HG03565 (cell line): Measurements from ENCODE around the gene CCDC74A.
"Not testable (repeated sequence)": the region's sequence is repeated elsewhere in the genome, so short reads cannot be mapped to it uniquely, and the experiment has no call there.

Experiments
- ATAC-seq: cut with Tn5 transposase; IDR thresholded peaks from one replicate; pipeline ENCODE4 v1.9.1; 2021; ENCODE audit warnings: mild to moderate bottlenecking, moderate library complexity; ENCODE audit not compliant: unreplicated experiment

Gene CCDC74A

DNA sequence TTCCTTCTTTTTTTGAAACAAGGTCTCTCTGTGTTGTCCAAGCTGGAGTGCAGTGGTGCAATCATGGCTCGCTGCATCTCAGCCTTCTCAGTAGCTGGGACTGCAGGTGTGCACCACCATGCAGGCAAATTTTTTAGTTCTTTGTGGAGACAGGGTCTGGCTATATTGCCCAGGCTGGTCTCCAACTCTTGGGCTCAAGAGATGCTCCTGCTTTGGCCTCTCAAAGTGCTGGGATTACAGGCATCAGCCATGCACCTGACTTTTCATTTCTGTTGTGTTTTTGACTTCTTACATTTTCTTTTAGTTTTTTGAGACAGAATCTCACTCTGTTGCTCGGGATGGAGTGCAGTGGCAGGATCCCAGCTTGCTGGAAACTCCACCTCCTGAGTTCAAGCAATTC is 2.4 kb upstream of the CCDC74A start:
- ATAC-seq = not testable (repeated sequence)

DNA sequence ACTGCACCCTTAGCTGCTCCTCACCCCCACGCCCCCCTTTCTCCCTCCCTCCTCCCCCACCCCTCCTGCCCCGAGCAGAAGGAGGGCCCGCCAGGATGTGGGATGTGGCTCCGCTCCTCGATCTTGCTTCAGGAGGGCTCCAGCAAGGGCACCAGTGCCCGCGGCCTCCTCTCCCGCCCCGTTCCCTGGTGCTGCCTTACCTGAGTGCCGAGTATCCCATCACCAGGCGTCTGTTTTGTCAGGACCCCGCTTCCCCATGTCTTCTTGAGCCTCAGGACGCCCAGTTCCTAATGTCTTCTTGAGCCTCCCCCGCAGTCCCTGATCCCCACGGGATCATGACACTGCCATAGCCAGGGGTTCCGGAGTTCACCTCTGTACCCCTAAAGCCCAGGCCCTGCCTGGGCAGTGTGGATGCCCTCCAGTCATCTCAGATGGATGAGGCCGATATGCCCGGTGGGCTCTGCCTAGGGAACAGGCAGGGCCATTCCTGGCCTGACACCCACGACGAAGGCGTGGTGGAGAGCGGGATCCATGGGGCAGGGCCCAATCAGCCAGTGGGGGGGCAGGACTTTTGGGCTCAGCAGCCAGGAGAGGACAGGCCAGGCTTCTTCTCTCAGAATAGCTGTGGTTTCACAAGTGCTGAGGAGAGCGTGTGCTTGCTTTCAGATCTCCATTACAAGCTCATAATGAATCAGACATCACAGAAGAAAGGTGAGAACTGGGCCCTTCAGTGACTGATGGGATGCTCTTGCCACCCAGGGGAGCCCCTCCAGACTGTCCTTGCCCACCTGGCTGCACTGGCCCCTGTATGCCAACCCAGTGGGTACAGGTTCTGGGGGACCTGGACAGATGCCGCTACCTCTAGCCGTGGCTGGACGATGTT is 1.5 kb downstream of the CCDC74A start:
- ATAC-seq = peak; percentile 55

- ATAC-seq = not testable (repeated sequence)
These were observed 2.3 kb downstream of the CCDC74A start for GRCh38 chr2:131529864-131530445.

GRCh38 chr2:131530626-131531344 is 3.1 kb downstream of the CCDC74A start:
- ATAC-seq = not testable (repeated sequence)

DNA sequence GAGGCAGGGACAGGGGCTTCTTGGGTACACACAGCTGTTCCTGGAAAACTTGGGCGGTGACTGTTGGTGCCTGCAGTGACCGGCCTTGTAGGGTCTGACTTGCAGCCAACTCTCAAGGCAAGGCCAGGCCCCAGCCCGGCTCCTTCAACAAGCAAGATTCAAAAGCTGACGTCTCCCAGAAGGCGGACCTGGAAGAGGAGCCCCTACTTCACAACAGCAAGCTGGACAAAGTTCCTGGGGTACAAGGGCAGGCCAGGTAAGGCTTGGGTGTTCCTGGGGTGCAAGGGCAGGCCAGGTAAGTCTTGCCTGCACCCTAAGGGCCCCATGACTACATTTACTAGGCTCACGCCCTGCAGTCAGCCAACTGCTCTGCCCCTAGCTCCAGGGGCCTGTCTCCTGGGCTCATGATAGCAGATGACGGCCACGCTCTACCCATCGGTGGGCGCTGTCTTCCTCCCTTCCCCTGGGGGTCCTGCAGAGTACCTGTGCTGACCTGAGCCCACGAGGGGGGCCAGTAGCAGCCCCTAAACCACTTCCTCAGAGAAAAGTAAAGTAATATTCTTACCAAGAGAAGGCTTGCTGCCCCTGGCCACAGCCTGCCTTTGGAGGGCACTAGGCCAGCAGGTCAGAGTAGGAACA is 4.0 kb downstream of the CCDC74A start:
- ATAC-seq = not testable (repeated sequence)

- not testable (repeated sequence) for ATAC-seq
These were observed 5.3 kb downstream of the CCDC74A start for GRCh38 chr2:131532723-131533608.

DNA sequence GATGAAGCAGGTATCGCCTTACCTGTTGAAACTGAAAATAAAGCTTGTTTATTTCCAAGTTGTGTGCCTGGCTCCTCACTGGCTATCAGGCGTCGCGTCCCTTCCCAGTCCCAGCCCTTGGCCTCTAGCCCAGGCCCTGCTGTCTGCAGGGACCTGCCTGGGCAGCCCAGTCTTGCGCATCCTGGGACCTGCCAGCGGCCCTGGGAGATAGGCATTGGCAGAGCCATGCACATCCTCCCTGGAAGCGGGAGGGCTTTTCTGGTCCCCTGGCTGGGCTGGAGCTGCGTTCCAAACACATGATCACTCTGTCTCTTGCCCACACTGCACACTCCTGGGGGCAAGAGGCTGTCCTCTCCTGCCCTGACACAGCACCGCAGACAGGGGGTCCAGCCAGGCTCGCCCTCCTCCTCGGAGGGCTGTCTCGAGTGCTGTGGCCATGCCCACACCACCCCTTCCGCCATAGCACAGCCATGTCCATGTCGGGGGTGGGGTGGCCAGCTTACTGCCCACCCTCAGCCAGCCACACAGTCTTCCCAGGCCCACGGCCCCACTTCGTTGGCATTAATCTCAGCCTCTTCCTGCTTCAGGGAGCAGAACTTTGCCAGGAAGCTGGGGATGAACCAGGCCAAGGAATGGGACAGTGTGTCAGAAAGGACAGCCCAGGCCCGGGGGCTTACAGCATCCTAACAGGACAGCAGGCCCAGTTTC is 6.1 kb downstream of the CCDC74A start:
- ATAC-seq = not testable (repeated sequence)

GRCh38 chr2:131534317-131534672 is 6.6 kb downstream of the CCDC74A start:
- not testable (repeated sequence) for ATAC-seq

DNA sequence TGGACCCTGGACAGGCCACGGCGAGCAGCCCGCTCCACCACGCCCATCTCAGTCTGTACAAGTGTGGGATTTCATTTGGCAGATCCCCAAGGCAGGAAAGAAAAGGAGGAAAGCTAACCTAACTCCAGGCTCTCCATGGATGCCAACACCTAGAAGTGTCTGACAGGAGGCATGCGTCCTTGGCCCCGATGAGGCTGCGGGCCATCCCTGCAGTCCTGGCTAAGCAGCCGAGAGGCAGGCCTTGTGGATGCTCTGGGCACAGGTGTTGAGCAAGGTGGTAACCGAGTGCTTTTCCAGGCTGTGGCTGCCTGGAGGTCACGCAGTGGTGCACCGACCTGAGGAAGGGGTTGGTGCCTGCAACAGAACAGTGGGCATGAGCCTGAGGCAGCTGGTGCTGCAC is 7.3 kb downstream of the CCDC74A start:
- ATAC-seq = not testable (repeated sequence)

DNA sequence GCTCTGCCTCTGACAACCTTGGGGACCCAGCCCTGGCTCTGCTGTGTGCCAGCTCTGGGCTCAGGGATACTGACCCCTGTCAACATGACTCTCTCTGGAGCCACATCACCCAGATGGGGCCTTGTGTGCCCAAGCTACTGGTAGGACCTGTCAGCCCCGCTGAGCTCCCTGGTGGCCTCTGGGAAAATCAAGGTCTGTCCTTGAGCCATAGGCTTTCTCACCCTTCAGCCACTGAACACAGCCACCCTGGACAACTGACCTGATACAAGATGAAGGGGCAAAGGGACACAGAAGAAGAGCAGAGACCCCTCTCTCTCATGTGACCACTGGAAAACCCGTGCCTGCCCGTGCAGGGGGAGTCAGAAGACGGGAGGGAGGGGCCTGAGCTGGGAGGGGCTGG is 7.8 kb downstream of the CCDC74A start:
- no peak for ATAC-seq

DNA sequence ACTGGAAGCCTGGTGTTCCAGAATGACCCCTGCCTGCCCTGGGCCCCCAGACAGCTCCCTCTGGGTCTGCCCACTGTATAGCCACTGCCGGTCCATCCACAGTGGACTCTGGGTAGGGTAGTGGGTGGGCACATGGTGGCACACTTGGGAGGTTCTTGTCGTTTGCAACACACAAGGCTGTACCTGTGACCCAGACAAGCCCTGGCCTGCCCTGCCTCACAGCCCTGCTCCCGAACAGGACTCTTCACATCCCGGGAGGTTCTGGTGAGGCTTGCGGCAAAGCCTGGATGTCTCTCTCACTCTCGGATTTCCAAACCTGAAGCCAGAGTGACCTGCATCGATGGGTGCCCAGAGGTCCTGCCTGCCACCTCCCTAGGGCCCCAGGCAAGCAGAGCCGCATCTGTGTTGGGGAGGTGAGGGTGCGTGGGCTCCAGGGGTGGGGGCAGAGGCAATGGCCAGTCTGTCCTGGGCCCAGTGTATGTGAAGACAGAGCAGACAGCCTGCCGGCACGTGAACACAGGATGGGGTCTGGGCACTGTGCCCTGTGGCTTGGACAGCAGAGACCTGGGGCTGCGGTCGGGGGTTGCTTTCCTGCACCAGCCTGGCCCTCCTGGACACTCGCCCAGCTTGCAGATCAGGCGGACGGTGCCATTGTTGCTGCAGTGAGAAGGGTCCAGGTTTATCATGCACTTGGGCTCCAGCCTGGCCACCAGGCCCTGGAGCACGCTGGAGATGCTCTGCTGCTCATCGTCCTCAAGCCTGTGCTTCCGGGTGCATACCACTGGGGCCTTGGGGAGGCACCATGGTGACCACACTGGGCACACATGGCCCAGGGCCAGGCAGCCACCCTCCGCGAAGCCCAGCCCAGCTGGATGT is 8.5 kb downstream of the CCDC74A start:
- ATAC-seq = not testable (repeated sequence)

GRCh38 chr2:131536841-131537240 is 9.2 kb downstream of the CCDC74A start:
- not testable (repeated sequence) for ATAC-seq

GRCh38 chr2:131538856-131539255 is 11.2 kb downstream of the CCDC74A start:
- ATAC-seq = not testable (repeated sequence)

GRCh38 chr2:131542438-131543384 is 15.0 kb downstream of the CCDC74A start:
- no peak for ATAC-seq

DNA sequence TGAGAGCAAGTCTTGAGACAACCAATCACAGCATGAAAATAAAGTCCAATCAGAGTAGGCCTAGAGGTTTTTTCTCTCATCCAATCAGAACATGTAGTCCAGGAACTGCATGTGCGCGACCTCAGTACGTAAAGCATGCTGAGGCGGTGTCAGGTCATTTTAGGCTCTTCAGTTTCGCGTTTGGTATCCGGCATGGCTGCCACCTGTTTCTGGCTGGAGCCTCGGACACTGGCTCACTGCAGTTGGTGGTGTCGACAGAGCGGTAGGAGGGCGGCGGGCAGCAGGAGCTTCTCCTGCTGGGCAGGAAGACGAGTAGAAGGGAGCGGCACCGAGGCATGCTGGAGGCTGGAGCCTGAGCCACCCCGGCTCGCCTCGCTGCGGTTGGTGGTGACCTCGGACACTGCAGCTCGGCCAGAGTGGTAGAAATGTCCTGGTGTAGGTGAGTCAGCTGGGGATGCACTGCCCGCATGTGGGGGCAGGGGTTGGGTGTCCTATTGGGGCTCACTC is 15.8 kb downstream of the CCDC74A start:
- no peak for ATAC-seq

- not testable (repeated sequence) for ATAC-seq
These were observed 16.5 kb downstream of the CCDC74A start for GRCh38 chr2:131544006-131544812.
